Heart left ventricle (tissue), 16 donors: Measurements from ENCODE around the gene MTMR2. TPM values are rescaled to one million over a fixed set of nuclear protein-coding genes. Genes with fewer than 3 reads are reported as not detected.

Source experiments
- ATAC-seq, 4 donors: fragments of 200-7000 bp; cut with Tn5 transposase; one replicate each; pipeline ENCODE4 v1.9.1; 2020 to 2022; ENCODE audit warnings: moderate library complexity in 4 of 4, mild to moderate bottlenecking in 3 of 4, moderate number of reproducible peaks in 1 of 4
- DNase-seq, 5 donors: peaks; one replicate each; pipeline ENCODE4 v3.0.0-alpha.2; 2020
- H3K27ac ChIP-seq, 12 donors: fragments of 200-600 bp; sonication (generic) in 4 of 12; one replicate each; pipeline versions ENCODE4 v1.5.0 to v1.8.0; 2016 to 2022; ENCODE audit warnings: mild to moderate bottlenecking in 2 of 12
- H3K27me3 ChIP-seq, 9 donors: fragments of 200-600 bp; sonication (generic) in 2 of 9; one replicate each; pipeline versions ENCODE4 v1.5.1 to v1.8.0; 2016 to 2022; ENCODE audit warnings: mild to moderate bottlenecking in 3 of 9
- H3K36me3 ChIP-seq, 9 donors: fragments of 200-600 bp; sonication (generic) in 2 of 9; one replicate each; pipeline versions ENCODE4 v1.5.0 to v1.8.0; 2018 to 2022; ENCODE audit warnings: mild to moderate bottlenecking in 2 of 9
- H3K4me1 ChIP-seq, 12 donors: fragments of 200-600 bp; sonication (generic) in 4 of 12; one replicate each; pipeline versions ENCODE4 v1.5.0 to v1.8.0; 2016 to 2022; ENCODE audit warnings: mild to moderate bottlenecking in 3 of 12
- H3K4me3 ChIP-seq, 12 donors: fragments of 200-600 bp; sonication (generic) in 4 of 12; one replicate each; pipeline versions ENCODE4 v1.5.0 to v1.8.0; 2017 to 2022; ENCODE audit warnings: mild to moderate bottlenecking in 9 of 12, moderate library complexity in 4 of 12
- H3K9me3 ChIP-seq, 12 donors: fragments of 200-600 bp; sonication (generic) in 4 of 12; one replicate each; pipeline versions ENCODE4 v1.5.0 to v1.8.0; 2016 to 2022; ENCODE audit warnings: mild to moderate bottlenecking in 1 of 12
- CTCF ChIP-seq, 12 donors: fragments of 200-600 bp; sonication (generic) in 4 of 12; IDR thresholded peaks; one replicate each; pipeline versions ENCODE4 v1.5.0 to v1.8.0; 2018 to 2022; ENCODE audit warnings: antibody characterized with exemption in 12 of 12, mild to moderate bottlenecking in 5 of 12
- POLR2A ChIP-seq, 2 donors: fragments of 450-650 bp; IDR thresholded peaks; one replicate each; pipeline ENCODE4 v1.6.1; 2017; ENCODE audit warnings: antibody characterized with exemption in 2 of 2, mild to moderate bottlenecking in 2 of 2, moderate library complexity in 2 of 2
- WGBS, 4 donors: extraction: QIAGEN DNeasy Blood & Tissue Kit in 2 of 4; methylation state at CpG; one replicate each; pipeline versions ENCODE4 v1.1.5 to v1.1.7; 2013 to 2018; 5-methylcytosine and 5-hydroxymethylcytosine counted together
- intact Hi-C, 10 donors: fragments of 100-400 bp; cut with DNase I; formaldehyde crosslinking; loops; one replicate each; pipeline versions ENCODE4 v1.11.1 to v1.14.2; 2022
- polyA plus RNA-seq, 2 donors: library from polyadenylated mRNA; stranded (reverse); fragments of 200-250 nt; gene quantifications; one replicate each; pipeline ENCODE4 v1.2.3, GENCODE V29; 2013
- total RNA-seq, 9 donors: library from RNA; depleted of rRNA in 2 of 9; stranded (reverse); fragments of >200 nt in 2 of 9; fragmentation: NEBNext Ultra II Directional in 3 of 9; extraction: Animal tissue kit (Norgen Biotek cat#: 25700) in 3 of 9; gene quantifications; one replicate each; pipeline versions ENCODE4 v1.1.0 to v1.2.4, GENCODE V29; 2016 to 2023
- donor health status: ischemic (EF 13 %, LVEDD 7.1; RV severe dilation, severe dysfunction).
- donor health status: healthy with polysubstance abuse.
- donor health status: DM: no; HTN: yes; CAD: no.
- donor health status: DM: no; HTN: no; CAD: no.
- donor health status: ischemic (EF 25% LVEDD 6.9; RV normal size, moderate dysfunction).
- donor health status: ischemic (EF 25% LVEDD 5.7; RV mildly dilated, moderate dysfunction).
- donor health status: healthy.
- donor health status: DM: yes; HTN: yes; CAD: no.
- donor health status: ischemic (EF 35%, LVEDD 5.7; RV mildly dilated, moderate dysfunction).
- donor health status: nonischemic (EF 11% LVEDD 7.7; RV severe dilation, severe dysfunction).
- donor health status: DM: yes; HTN: yes; CAD: no.
- donor health status: PGD.
- donor health status: ischemic (EF 29% LVEDD 5.4; RV normal size, mild dysfunction).
- donor health status: nonischemic (EF 23%, LVEDD 6.1; RV moderate dilation, normal function).

Gene MTMR2
- total and polyA plus RNA-seq, 11 donors, result 7.1 to 23.9 (median 18.6) TPM

- intact Hi-C loops, result no loop called here
- H3K27ac ChIP-seq, result no peak overlapping the region
- TF ChIP-seq CTCF (IDR thresholded peaks at IDR 0.05) (no peak), POLR2A (IDR thresholded peaks at IDR 0.05) (no peak)
- H3K4me1 ChIP-seq, result peaks cover 0 to 24% (median 0%) of the 10 kb centered on the region in 12 donors
- H3K9me3 ChIP-seq, result no peaks in the 10 kb centered on the region
- no peaks in the 10 kb centered on the region for H3K27me3 ChIP-seq
- no peak overlapping the region for H3K4me3 ChIP-seq
- DNase-seq, result no peak
- 78 to 98% (median 91%) methylated on average over 1 of the region's 1 CpG for WGBS, 4 donors
- no peak for ATAC-seq
- H3K36me3 ChIP-seq, result peaks cover 0 to 37% (median 17%) of the 10 kb centered on the region in 9 donors
Measured at GRCh38 chr11:95886462-95886861, 37.4 kb downstream of the MTMR2 start.

GRCh38 chr11:95884802-95885201 lies 39.1 kb downstream of the MTMR2 start:
- intact Hi-C loops, result no loop called here
- TF ChIP-seq POLR2A (IDR thresholded peaks at IDR 0.05) (no peak), CTCF (IDR thresholded peaks at IDR 0.05) (no peak)
- Histone ChIP-seq H3K27ac (no peak overlapping the region), H3K36me3 (peaks cover 0 to 51% (median 17%) of the 10 kb centered on the region in 9 donors), H3K4me1 (peaks cover 0 to 24% (median 0%) of the 10 kb centered on the region in 12 donors), H3K4me3 (no peak overlapping the region), H3K9me3 (no peaks in the 10 kb centered on the region), H3K27me3 (no peaks in the 10 kb centered on the region)
- ATAC-seq, result no peak
- 96 to 99% (median 98%) methylated on average over 2 of the region's 2 CpGs for WGBS, 4 donors
- DNase-seq, result no peak

GRCh38 chr11:95884376-95884775 lies 39.5 kb downstream of the MTMR2 start:
- Histone ChIP-seq H3K4me1 (peaks cover 0 to 24% (median 0%) of the 10 kb centered on the region in 12 donors), H3K4me3 (no peak overlapping the region), H3K9me3 (no peaks in the 10 kb centered on the region), H3K27ac (no peak overlapping the region), H3K27me3 (no peaks in the 10 kb centered on the region), H3K36me3 (peaks cover 0 to 52% (median 17%) of the 10 kb centered on the region in 9 donors)
- no peak for ATAC-seq
- WGBS, 4 donors, result 59 to 87% (median 70%) methylated on average over 1 of the region's 1 CpG
- no peak for DNase-seq
- TF ChIP-seq CTCF (IDR thresholded peaks at IDR 0.05) (no peak), POLR2A (IDR thresholded peaks at IDR 0.05) (no peak)
- intact Hi-C loops, result no loop called here

GRCh38 chr11:95883381-95883780 lies 40.5 kb downstream of the MTMR2 start:
- no peaks in the 10 kb centered on the region for H3K9me3 ChIP-seq
- DNase-seq, result no peak
- peaks cover 0 to 56% (median 17%) of the 10 kb centered on the region in 9 donors for H3K36me3 ChIP-seq
- peaks cover 0 to 19% (median 0%) of the 10 kb centered on the region in 12 donors for H3K4me1 ChIP-seq
- intact Hi-C loops, result no loop called here
- H3K4me3 ChIP-seq, result no peak overlapping the region
- ATAC-seq, result no peak
- no peak overlapping the region for H3K27ac ChIP-seq
- TF ChIP-seq CTCF (IDR thresholded peaks at IDR 0.05) (no peak), POLR2A (IDR thresholded peaks at IDR 0.05) (no peak)
- 51 to 75% (median 53%) methylated on average over 1 of the region's 1 CpG for WGBS, 4 donors
- no peaks in the 10 kb centered on the region for H3K27me3 ChIP-seq
